HepG2 (cell line): ENCODE results near the gene VWA7. TPM values are rescaled to one million over a fixed set of nuclear protein-coding genes. Genes with fewer than 3 reads are reported as not detected.
A peak's percentile ranks its signal among the peaks of the same experiment; 100 is the strongest.

Experiments
- AHDC1 ChIP-seq: sonication (generic); formaldehyde crosslinking; IDR thresholded peaks from 2 replicates; pipeline ENCODE4 v1.5.1; 2020; ENCODE audit warnings: mild to moderate bottlenecking, missing genetic modification reagents, borderline replicate concordance
- DMAP1 ChIP-seq: IDR thresholded peaks from 2 replicates; pipeline ENCODE4 v1.6.1; 2016
- ETV5 ChIP-seq: IDR thresholded peaks from 2 replicates; pipeline ENCODE4 v1.6.1; 2018; ENCODE audit warnings: missing biosample characterization, missing genetic modification reagents, inconsistent platforms, borderline replicate concordance
- FOXJ3 ChIP-seq: sonication (generic); formaldehyde crosslinking; IDR thresholded peaks from 2 replicates; pipeline ENCODE4 v1.4.0; 2020; ENCODE audit warnings: missing genetic modification reagents, mild to moderate bottlenecking, borderline replicate concordance
- HES4 ChIP-seq: sonication (generic); formaldehyde crosslinking; IDR thresholded peaks from 2 replicates; pipeline ENCODE4 v1.9.0; 2021; ENCODE audit warnings: mild to moderate bottlenecking, missing genetic modification reagents, borderline replicate concordance
- HMG20A ChIP-seq: IDR thresholded peaks from 2 replicates; pipeline ENCODE4 v1.6.1; 2016; ENCODE audit warnings: borderline replicate concordance
- JARID2 ChIP-seq: sonication (generic); formaldehyde crosslinking; IDR thresholded peaks from 2 replicates; pipeline ENCODE4 v1.8.1; 2023; ENCODE audit warnings: missing genetic modification reagents, inconsistent platforms; ENCODE audit not compliant: insufficient replicate concordance
- MIER2 ChIP-seq: IDR thresholded peaks from 2 replicates; pipeline ENCODE4 v1.6.1; 2016; ENCODE audit warnings: missing biosample characterization, missing genetic modification reagents
- MIXL1 ChIP-seq: IDR thresholded peaks from 2 replicates; pipeline ENCODE4 v1.6.1; 2016
- MXI1 ChIP-seq: IDR thresholded peaks from 3 replicates; pipeline ENCODE4 v1.6.1; 2012; ENCODE audit warnings: low read depth, low read length, inconsistent platforms, borderline replicate concordance
- SALL1 ChIP-seq: sonication (generic); formaldehyde crosslinking; IDR thresholded peaks from 2 replicates; pipeline ENCODE4 v1.8.0; 2022; ENCODE audit warnings: mild to moderate bottlenecking, missing genetic modification reagents
- SKI ChIP-seq: fragments of 450-650 bp; IDR thresholded peaks from one replicate; pipeline ENCODE4 v1.6.1; 2018; ENCODE audit warnings: mild to moderate bottlenecking; ENCODE audit not compliant: partially characterized antibody
- SRSF4 ChIP-seq: fragments of 200-400 bp; formaldehyde crosslinking; IDR thresholded peaks from one replicate; pipeline ENCODE4 v1.6.1; 2018; ENCODE audit warnings: mild to moderate bottlenecking, low read depth, low read length, moderate library complexity; ENCODE audit not compliant: poor library complexity, severe bottlenecking
- ZBTB3 ChIP-seq: sonication (generic); formaldehyde crosslinking; IDR thresholded peaks from 2 replicates; pipeline ENCODE4 v1.4.0; 2020; ENCODE audit warnings: low read depth, mild to moderate bottlenecking, moderate library complexity, missing genetic modification reagents, borderline replicate concordance
- ZNF501 ChIP-seq: sonication (generic); formaldehyde crosslinking; IDR thresholded peaks from 2 replicates; pipeline ENCODE4 v1.5.1; 2020; ENCODE audit warnings: mild to moderate bottlenecking, moderate library complexity, missing genetic modification reagents
- ZNF816 ChIP-seq: sonication (generic); formaldehyde crosslinking; IDR thresholded peaks from 2 replicates; pipeline ENCODE4 v1.8.0; 2022; ENCODE audit warnings: missing genetic modification reagents, mild to moderate bottlenecking, borderline replicate concordance
- ZSCAN9 ChIP-seq: IDR thresholded peaks from 2 replicates; pipeline ENCODE4 v1.6.1; 2016; ENCODE audit warnings: borderline replicate concordance
- polyA plus RNA-seq, 8 experiments: library from polyadenylated mRNA; depleted of rRNA in 3 of 8; stranded (reverse) in 7 of 8; unstranded in 1 of 8; fragments of >200 nt; fragmentation: Illumina TruSeq in 4 of 8; extraction: Trizol in 4 of 8; gene quantifications; 2 replicates each; pipeline versions ENCODE4 v1.2.1 to v1.2.3, GENCODE V29; 2011 to 2016; ENCODE audit warnings: low read depth in 4 of 8, missing spikeins in 1 of 8, mixed read lengths in 1 of 8; ENCODE audit not compliant: insufficient read depth in 1 of 8
- total RNA-seq, 5 experiments: library from RNA; depleted of rRNA; stranded (reverse); fragments of >200 nt; fragmentation: Illumina TruSeq; extraction: Trizol; gene quantifications; 2 replicates each; pipeline ENCODE4 v1.2.3, GENCODE V29; 2016; ENCODE audit warnings: low read depth in 1 of 5
- TF ChIP-seq, protein P1 (sequence below): sonication (generic); formaldehyde crosslinking; IDR thresholded peaks from 2 replicates; pipeline ENCODE4 v1.8.0; 2022; ENCODE audit warnings: mild to moderate bottlenecking, missing genetic modification reagents, borderline replicate concordance
- TF ChIP-seq, protein P2 (sequence below): sonication (generic); formaldehyde crosslinking; IDR thresholded peaks from 2 replicates; pipeline ENCODE4 v1.4.0; 2020; ENCODE audit warnings: low read depth, mild to moderate bottlenecking, missing genetic modification reagents
- TF ChIP-seq, protein P3 (sequence below): sonication (generic); formaldehyde crosslinking; IDR thresholded peaks from 2 replicates; pipeline ENCODE4 v1.4.0; 2020; ENCODE audit warnings: missing genetic modification reagents

The VWA7 gene
- total and polyA plus RNA-seq, 2 of the 13 experiments (the other 11 are each of a cell fraction or from before 2014, with no cell fraction given), result 0.86 to 3.3 TPM

- TF ChIP-seq, protein P1, sequence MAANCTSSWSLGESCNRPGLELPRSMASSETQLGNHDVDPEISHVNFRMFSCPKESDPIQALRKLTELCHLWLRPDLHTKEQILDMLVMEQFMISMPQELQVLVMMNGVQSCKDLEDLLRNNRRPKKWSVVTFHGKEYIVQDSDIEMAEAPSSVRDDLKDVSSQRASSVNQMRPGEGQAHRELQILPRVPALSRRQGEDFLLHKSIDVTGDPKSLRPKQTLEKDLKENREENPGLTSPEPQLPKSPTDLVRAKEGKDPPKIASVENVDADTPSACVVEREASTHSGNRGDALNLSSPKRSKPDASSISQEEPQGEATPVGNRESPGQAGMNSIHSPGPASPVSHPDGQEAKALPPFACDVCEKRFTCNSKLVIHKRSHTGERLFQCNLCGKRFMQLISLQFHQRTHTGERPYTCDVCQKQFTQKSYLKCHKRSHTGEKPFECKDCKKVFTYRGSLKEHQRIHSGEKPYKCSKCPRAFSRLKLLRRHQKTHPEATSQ (CRISPR knock-in tag), result peak; percentile 89; the same call in 1 of the 2 replicates
- TF ChIP-seq, protein P2, sequence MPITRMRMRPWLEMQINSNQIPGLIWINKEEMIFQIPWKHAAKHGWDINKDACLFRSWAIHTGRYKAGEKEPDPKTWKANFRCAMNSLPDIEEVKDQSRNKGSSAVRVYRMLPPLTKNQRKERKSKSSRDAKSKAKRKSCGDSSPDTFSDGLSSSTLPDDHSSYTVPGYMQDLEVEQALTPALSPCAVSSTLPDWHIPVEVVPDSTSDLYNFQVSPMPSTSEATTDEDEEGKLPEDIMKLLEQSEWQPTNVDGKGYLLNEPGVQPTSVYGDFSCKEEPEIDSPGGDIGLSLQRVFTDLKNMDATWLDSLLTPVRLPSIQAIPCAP, result 0 out of 2 replicates have a peak, but pooled peaks have one; percentile 69
- no peak for TF ChIP-seq SRSF4
- TF ChIP-seq SKI, result peak; percentile 84
- peak; percentile 67 for TF ChIP-seq AHDC1 (CRISPR knock-in tag)
- TF ChIP-seq ZSCAN9 (CRISPR knock-in tag), result peak; percentile 76; the same call in 1 of the 2 replicates
- TF ChIP-seq JARID2, result peak; percentile 86
- TF ChIP-seq, protein P3, sequence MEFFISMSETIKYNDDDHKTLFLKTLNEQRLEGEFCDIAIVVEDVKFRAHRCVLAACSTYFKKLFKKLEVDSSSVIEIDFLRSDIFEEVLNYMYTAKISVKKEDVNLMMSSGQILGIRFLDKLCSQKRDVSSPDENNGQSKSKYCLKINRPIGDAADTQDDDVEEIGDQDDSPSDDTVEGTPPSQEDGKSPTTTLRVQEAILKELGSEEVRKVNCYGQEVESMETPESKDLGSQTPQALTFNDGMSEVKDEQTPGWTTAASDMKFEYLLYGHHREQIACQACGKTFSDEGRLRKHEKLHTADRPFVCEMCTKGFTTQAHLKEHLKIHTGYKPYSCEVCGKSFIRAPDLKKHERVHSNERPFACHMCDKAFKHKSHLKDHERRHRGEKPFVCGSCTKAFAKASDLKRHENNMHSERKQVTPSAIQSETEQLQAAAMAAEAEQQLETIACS (CRISPR knock-in tag), result peak; percentile 93
- peak; percentile 80 for TF ChIP-seq ETV5 (CRISPR knock-in tag)
- no peak; the same call in 1 of the 2 replicates for TF ChIP-seq HMG20A (CRISPR knock-in tag)
- peak; percentile 97 for TF ChIP-seq SALL1 (CRISPR knock-in tag)
- TF ChIP-seq MIER2 (CRISPR knock-in tag), result 0 out of 2 replicates have a peak, but pooled peaks have one; percentile 42
- peak; percentile 41; the same call in 1 of the 2 replicates for TF ChIP-seq MIXL1 (CRISPR knock-in tag)
- 0 out of 2 replicates have a peak, but pooled peaks have one; percentile 38 for TF ChIP-seq ZNF816 (CRISPR knock-in tag)
- peak; percentile 94 for TF ChIP-seq ZBTB3
- peak; percentile 98 for TF ChIP-seq ZNF501 (CRISPR knock-in tag)
- peak; percentile 87 for TF ChIP-seq HES4 (CRISPR knock-in tag)
- TF ChIP-seq MXI1, result peak; percentile 80; the same call in 2 of the 3 replicates
- TF ChIP-seq FOXJ3 (CRISPR knock-in tag), result no peak
- TF ChIP-seq DMAP1, result peak; percentile 94
These were observed 29.5 kb upstream of the VWA7 start, which contains the start of gene LSM2 (continued) for GRCh38 chr6:31806470-31807272.
